GM12875 (cell line): ENCODE results near the gene SUPT20H.

Source experiments
- H3K4me3 ChIP-seq: one replicate; pipeline ENCODE4 v1.5.1; 2011; ENCODE audit warnings: low read depth, low read length, control low read depth
- CTCF ChIP-seq: IDR thresholded peaks from 2 replicates; pipeline ENCODE4 v1.5.1; 2011; ENCODE audit warnings: low read depth, mild to moderate bottlenecking, control low read depth, inconsistent platforms, low read length, moderate library complexity, borderline replicate concordance; ENCODE audit not compliant: insufficient read depth

Gene SUPT20H

DNA sequence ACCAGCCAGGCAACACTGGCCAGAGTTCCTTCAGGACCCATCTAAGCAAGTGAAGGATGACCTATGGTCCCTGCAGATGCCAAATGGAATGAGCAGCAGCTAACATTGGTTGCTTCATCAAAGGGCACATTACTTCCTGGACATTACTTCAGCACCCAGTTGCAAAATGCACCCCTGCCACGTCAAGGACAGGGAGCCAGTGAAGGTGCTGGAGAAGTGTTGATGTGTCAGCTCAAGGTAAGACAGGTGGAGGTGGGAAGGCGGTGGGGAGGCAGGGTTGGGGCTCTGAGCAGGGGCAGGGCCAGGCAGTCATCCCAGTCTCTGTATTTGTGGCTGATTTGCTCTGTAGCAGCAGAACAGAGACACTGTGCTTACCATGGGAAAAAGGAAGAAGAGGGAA is 31.4 kb upstream of the SUPT20H start:
- no peak overlapping the region for H3K4me3 ChIP-seq
- TF ChIP-seq CTCF = no peak

GRCh38 chr13:37089495-37089894 is 30.0 kb upstream of the SUPT20H start:
- H3K4me3 ChIP-seq = no peak overlapping the region
- no peak for TF ChIP-seq CTCF

DNA sequence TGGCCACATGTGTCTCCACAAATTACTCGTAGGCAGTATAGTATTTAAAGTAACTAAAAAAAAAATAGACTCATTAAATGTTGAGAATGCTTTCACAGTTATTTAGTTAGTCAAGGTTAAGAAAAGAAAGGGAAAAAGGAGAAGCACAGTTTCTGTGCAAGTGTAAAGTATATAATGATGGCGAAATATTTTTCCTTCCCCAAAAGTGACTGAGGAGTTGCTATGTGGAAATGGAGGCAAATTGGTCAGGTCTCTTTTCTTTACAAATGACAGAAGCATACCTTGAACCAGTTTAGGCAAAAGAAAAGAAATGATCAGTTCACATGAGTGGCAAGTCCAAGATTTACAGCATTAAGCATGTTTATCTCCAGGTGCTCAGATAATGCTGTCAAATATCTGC is 28.0 kb upstream of the SUPT20H start:
- no peak overlapping the region for H3K4me3 ChIP-seq
- TF ChIP-seq CTCF = no peak

DNA sequence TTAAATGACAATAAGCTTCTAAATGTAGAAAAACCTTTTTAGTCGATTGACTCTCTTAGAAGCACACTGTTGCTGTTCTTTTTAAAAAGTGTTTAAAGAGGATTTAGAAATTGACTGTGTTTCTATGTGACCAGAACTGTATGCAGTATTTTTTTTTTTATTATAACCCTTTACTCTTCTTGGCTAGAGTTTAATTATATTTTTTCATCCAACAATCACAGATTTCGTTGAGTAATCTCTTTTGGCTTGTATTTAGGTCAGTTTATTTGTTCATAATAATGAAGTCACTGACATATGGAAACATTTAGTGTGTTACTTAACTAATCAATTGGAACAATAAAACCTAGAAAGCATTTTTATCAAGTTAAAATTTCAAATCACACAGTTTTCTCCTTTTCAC is 26.1 kb upstream of the SUPT20H start:
- TF ChIP-seq CTCF = no peak
- no peak overlapping the region for H3K4me3 ChIP-seq

DNA sequence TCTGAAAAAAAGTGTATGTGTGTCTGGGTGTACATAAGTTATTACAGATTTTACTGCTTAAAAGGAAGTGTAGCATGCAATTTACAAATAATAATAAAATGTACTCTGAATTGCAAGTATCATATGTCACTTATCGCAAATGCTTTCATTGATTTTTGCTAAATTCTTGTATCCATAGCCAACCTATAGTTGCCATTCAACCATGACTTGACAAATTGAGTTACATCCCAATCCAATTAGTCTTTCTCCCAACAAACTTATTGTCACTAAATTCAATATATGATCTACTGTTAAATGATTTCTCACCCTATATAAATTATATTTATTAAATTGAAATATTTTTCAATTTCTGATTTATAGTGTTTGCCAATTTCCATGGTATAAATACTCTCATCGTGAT is 17.3 kb upstream of the SUPT20H start:
- H3K4me3 ChIP-seq = no peak overlapping the region
- no peak for TF ChIP-seq CTCF

DNA sequence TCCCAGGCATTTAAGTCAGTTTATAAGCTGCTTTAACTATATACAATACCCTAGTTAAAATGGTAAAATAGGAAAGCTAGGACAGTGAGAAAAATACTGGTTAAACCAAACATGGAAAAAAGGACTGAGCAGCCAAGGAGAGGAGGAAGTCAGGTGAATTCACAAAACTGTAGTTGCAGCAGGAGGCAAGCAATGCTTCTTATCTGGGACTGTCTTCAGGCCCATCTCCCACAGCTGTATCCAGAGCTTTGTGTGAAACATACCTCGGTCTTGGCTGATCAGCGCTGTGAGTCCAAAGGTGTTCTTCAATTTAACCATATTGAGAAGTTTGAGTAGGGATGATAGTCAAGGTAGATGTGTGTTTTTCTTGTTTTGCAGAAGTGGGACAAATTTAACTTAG is 15.7 kb upstream of the SUPT20H start:
- TF ChIP-seq CTCF = no peak
- no peak overlapping the region for H3K4me3 ChIP-seq

- TF ChIP-seq CTCF = no peak
- H3K4me3 ChIP-seq = no peak overlapping the region
Observed at GRCh38 chr13:37074703-37075102, 15.2 kb upstream of the SUPT20H start.

- no peak for TF ChIP-seq CTCF
Observed at GRCh38 chr13:37072024-37072423, 12.5 kb upstream of the SUPT20H start.

More at GRCh38 chr13:37072024-37072423, 12.5 kb upstream of the SUPT20H start:
- H3K4me3 ChIP-seq = no peak overlapping the region
